ENCODE measurements around the gene COA7.

DNA sequence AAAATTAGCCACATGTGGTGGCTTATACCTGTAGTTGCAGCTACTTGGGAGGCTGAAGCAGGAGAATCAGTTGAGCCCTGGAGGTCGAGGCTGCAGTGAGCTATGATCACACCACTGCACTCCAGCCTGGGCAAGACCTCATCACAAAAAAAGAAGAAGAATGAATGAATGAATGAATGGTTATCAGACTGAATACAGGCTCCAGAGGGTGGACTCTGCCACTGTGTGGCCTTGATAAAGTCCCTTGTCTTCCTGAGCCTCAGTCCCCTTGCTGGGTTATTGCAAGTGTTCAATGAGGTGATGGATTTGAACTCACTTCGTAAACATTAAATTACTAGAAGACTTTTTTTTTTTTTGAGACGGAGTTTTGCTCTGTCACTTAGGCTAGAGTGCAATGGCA is 40.4 kb downstream of the COA7 start:
- TF ChIP-seq, protein P1, sequence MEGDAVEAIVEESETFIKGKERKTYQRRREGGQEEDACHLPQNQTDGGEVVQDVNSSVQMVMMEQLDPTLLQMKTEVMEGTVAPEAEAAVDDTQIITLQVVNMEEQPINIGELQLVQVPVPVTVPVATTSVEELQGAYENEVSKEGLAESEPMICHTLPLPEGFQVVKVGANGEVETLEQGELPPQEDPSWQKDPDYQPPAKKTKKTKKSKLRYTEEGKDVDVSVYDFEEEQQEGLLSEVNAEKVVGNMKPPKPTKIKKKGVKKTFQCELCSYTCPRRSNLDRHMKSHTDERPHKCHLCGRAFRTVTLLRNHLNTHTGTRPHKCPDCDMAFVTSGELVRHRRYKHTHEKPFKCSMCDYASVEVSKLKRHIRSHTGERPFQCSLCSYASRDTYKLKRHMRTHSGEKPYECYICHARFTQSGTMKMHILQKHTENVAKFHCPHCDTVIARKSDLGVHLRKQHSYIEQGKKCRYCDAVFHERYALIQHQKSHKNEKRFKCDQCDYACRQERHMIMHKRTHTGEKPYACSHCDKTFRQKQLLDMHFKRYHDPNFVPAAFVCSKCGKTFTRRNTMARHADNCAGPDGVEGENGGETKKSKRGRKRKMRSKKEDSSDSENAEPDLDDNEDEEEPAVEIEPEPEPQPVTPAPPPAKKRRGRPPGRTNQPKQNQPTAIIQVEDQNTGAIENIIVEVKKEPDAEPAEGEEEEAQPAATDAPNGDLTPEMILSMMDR (IDR thresholded peaks at IDR 0.05 in 8 of 11, conservative IDR thresholded peaks at IDR 0.05 in 3 of 11) = no peak
- no peak for TF ChIP-seq POLR2A (IDR thresholded peaks at IDR 0.05)
- no peak for TF ChIP-seq POLR2AphosphoS5 (IDR thresholded peaks at IDR 0.05)
